Colon (tissue), 2 donors: ENCODE measurements around the gene CD24.
"Not testable (repeated sequence)": the region's sequence is repeated elsewhere in the genome, so short reads cannot be mapped to it uniquely, and the experiment has no call there.

ENCODE experiments used
- FAIRE-seq: peaks from 2 replicates; lab custom pipeline; 2012; peaks lifted over from hg19 to GRCh38; lab: Jason Lieb, UNC
- donor health status: control.
- donor health status: control.

The CD24 gene

GRCh38 chr6:106974336-106974998 lies at the start of gene CD24:
Gene CD24, minus strand, starts transcription at chr6:106974729. Its CDS starts 83 bp downstream, at chr6:106974646.
- FAIRE-seq: no peak

GRCh38 chr6:107021446-107022185 lies 47.1 kb upstream of the CD24 start:
- no peak for FAIRE-seq

- FAIRE-seq: no peak
Measured at GRCh38 chr6:107020239-107020638, 45.7 kb upstream of the CD24 start.

- FAIRE-seq: not testable (repeated sequence)
Measured at GRCh38 chr6:107019628-107020027, 45.1 kb upstream of the CD24 start.

GRCh38 chr6:107019047-107019446 lies 44.5 kb upstream of the CD24 start:
- no peak for FAIRE-seq

- FAIRE-seq: no peak
Measured at GRCh38 chr6:107009499-107009898, 35.0 kb upstream of the CD24 start.

- FAIRE-seq: no peak
Measured at GRCh38 chr6:106997392-106998158, 23.0 kb upstream of the CD24 start.

- no peak for FAIRE-seq
Measured at GRCh38 chr6:106995640-106996039, 21.1 kb upstream of the CD24 start.

GRCh38 chr6:106989737-106990136 lies 15.2 kb upstream of the CD24 start:
- FAIRE-seq: not testable (repeated sequence)

GRCh38 chr6:106988664-106989063 lies 14.1 kb upstream of the CD24 start:
- no peak for FAIRE-seq

- FAIRE-seq: no peak
Measured at GRCh38 chr6:106981926-106982325, 7.4 kb upstream of the CD24 start.

GRCh38 chr6:106980926-106981325 lies 6.4 kb upstream of the CD24 start:
- FAIRE-seq: no peak

- no peak for FAIRE-seq
Measured at GRCh38 chr6:106979435-106979884, 4.9 kb upstream of the CD24 start.

GRCh38 chr6:106977246-106977645 lies 2.7 kb upstream of the CD24 start:
- no peak for FAIRE-seq

- no peak for FAIRE-seq
Measured at GRCh38 chr6:106976270-106976669, 1.7 kb upstream of the CD24 start.

- no peak for FAIRE-seq
Measured at GRCh38 chr6:106975738-106976064, 1.2 kb upstream of the CD24 start.

- no peak for FAIRE-seq
Measured at GRCh38 chr6:106974999-106975737, 639 bp upstream of the CD24 start.

GRCh38 chr6:106973836-106974335 lies 643 bp downstream of the CD24 start:
- no peak for FAIRE-seq

GRCh38 chr6:106973018-106973835 lies 1.3 kb downstream of the CD24 start:
- FAIRE-seq: no peak

GRCh38 chr6:106972500-106972899 lies 2.0 kb downstream of the CD24 start:
- no peak for FAIRE-seq

- not testable (repeated sequence) for FAIRE-seq
Measured at GRCh38 chr6:106970769-106971168, 3.8 kb downstream of the CD24 start.
